OCI-LY3 (cell line): Measurements from ENCODE around the gene LPP.
A peak's percentile ranks its signal among the peaks of the same experiment; 100 is the strongest.

Source experiments
- H2AFZ ChIP-seq: fragments of 200-600, 300-600 bp; shearing (Covaris generic); 2 replicates; pipeline ENCODE4 v1.6.0; 2014; ENCODE audit warnings: antibody characterized with exemption, low read depth, low read length
- H3K27ac ChIP-seq: fragments of 200-600, 300-600 bp; sonication (generic); 2 replicates; pipeline ENCODE4 v1.5.1; 2014; ENCODE audit warnings: mild to moderate bottlenecking, low read length, moderate library complexity, mixed read lengths
- H3K27me3 ChIP-seq: fragments of 200-600, 300-600 bp; sonication (generic); 2 replicates; pipeline ENCODE4 v1.6.1; 2014; ENCODE audit warnings: low read depth, low read length, mixed read lengths
- H3K36me3 ChIP-seq: fragments of 200-600, 300-600 bp; sonication (generic); replicated peaks from 2 replicates; pipeline ENCODE3; 2014; ENCODE audit warnings: low read depth, low read length, mixed read lengths
- H3K4me1 ChIP-seq: fragments of 300-600, 200-600 bp; sonication (generic); 2 replicates; pipeline ENCODE4 v1.6.1; 2014; ENCODE audit warnings: low read length, mixed read lengths
- H3K4me2 ChIP-seq: fragments of 200-600, 300-600 bp; sonication (generic); 2 replicates; pipeline ENCODE4 v1.6.1; 2014; ENCODE audit warnings: low read length, mixed read lengths
- H3K4me3 ChIP-seq: fragments of 300-600, 200-600 bp; sonication (generic); 2 replicates; pipeline ENCODE4 v1.5.1; 2014; ENCODE audit warnings: antibody characterized with exemption, mild to moderate bottlenecking, low read length, moderate library complexity
- H3K79me2 ChIP-seq: fragments of 300-600, 200-600 bp; shearing (Covaris generic); 2 replicates; pipeline ENCODE4 v1.6.1; 2014; ENCODE audit warnings: mild to moderate bottlenecking, low read length, mixed read lengths
- H3K9ac ChIP-seq: fragments of 300-600, 200-600 bp; shearing (Covaris generic); 2 replicates; pipeline ENCODE4 v1.6.0; 2014; ENCODE audit warnings: mild to moderate bottlenecking, low read length, moderate library complexity
- H3K9me3 ChIP-seq: fragments of 200-600, 300-600 bp; shearing (Covaris generic); 2 replicates; pipeline ENCODE4 v1.6.1; 2014; ENCODE audit warnings: low read length, mixed read lengths; ENCODE audit not compliant: insufficient read depth
- H4K20me1 ChIP-seq: fragments of 200-600, 300-600 bp; sonication (generic); 2 replicates; pipeline ENCODE4 v1.6.1; 2016; ENCODE audit warnings: low read length, mixed read lengths; ENCODE audit not compliant: insufficient read depth
- EZH2phosphoT487 ChIP-seq: fragments of 200-600 bp; shearing (Covaris generic); IDR thresholded peaks from 2 replicates; pipeline ENCODE4 v1.6.1; 2018; ENCODE audit warnings: antibody characterized with exemption, mixed run types, low read depth
- TF ChIP-seq, protein P1 (sequence below): fragments of 200-600, 300-600 bp; sonication (generic); IDR thresholded peaks from 2 replicates; pipeline ENCODE4 v1.5.1; 2014; ENCODE audit warnings: antibody characterized with exemption, low read length, low read depth

The LPP gene

DNA sequence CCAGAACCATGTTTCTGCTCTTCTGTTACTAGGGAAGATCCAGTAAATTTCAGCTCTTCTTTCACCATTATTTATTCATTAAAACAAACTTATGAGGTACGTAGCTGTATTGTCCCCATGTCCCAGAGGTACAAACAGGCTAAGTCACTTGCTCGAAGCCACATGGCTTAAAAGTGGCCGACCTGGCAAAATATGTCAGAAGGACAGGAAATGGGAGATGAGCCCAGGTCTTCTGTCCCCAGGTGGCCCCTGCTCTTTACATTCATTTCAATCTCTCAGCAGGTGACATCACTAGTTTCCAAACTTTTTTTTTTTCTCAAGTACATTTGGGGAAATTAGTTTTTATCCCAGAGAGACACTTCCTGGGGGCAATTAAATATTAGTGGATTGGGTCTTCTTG is 34.1 kb upstream of the LPP start:
- peaks cover 15% of the 10 kb centered on the region for H3K4me1 ChIP-seq
- no peak overlapping the region for H2AFZ ChIP-seq
- no peak overlapping the region for H3K4me3 ChIP-seq
- H3K36me3 ChIP-seq = no peaks in the 10 kb centered on the region
- H3K27ac ChIP-seq = no peak overlapping the region
- no peaks in the 10 kb centered on the region for H3K9me3 ChIP-seq
- no peak overlapping the region for H3K4me2 ChIP-seq
- TF ChIP-seq EZH2phosphoT487 = no peak
- TF ChIP-seq, protein P1, sequence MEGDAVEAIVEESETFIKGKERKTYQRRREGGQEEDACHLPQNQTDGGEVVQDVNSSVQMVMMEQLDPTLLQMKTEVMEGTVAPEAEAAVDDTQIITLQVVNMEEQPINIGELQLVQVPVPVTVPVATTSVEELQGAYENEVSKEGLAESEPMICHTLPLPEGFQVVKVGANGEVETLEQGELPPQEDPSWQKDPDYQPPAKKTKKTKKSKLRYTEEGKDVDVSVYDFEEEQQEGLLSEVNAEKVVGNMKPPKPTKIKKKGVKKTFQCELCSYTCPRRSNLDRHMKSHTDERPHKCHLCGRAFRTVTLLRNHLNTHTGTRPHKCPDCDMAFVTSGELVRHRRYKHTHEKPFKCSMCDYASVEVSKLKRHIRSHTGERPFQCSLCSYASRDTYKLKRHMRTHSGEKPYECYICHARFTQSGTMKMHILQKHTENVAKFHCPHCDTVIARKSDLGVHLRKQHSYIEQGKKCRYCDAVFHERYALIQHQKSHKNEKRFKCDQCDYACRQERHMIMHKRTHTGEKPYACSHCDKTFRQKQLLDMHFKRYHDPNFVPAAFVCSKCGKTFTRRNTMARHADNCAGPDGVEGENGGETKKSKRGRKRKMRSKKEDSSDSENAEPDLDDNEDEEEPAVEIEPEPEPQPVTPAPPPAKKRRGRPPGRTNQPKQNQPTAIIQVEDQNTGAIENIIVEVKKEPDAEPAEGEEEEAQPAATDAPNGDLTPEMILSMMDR = no peak
- H4K20me1 ChIP-seq = no peaks in the 10 kb centered on the region
- H3K27me3 ChIP-seq = peaks cover 8% of the 10 kb centered on the region; the same call in 1 of the 2 replicates
- no peak overlapping the region for H3K9ac ChIP-seq
- H3K79me2 ChIP-seq = no peaks in the 10 kb centered on the region

DNA sequence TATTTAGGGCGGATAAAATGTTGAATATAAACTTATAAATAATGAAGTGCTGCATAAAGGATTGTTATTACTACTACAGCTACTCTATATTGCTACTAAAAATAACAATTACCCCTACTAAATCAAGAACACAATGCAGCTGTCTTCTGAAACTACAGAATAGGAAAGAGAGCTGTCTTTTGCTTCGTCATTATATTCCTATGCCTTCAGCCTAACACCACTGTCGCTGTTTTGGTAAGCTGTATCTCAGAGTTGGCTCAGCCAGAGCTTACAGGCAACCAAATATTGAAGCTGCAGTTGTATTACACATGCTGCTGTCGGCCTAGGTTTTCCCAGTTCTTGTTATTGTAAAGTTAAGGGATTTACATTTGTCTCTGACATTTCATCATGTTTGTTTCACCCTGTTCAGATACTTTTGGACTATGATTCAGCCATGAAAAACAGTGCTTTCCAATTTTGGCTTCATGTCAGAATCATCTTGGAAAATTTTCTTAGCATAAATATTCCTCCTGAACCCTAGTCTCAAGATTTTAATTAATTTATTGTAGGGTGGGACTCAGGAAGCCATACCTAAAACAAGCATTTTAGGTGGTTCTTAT is 31.3 kb upstream of the LPP start:
- peaks cover 15% of the 10 kb centered on the region for H3K4me1 ChIP-seq
- peaks cover 4% of the 10 kb centered on the region; the same call in 1 of the 2 replicates for H3K27me3 ChIP-seq
- H3K9me3 ChIP-seq = no peaks in the 10 kb centered on the region
- no peaks in the 10 kb centered on the region for H4K20me1 ChIP-seq
- TF ChIP-seq, protein P1 = no peak
- TF ChIP-seq EZH2phosphoT487 = no peak
- no peak overlapping the region for H3K9ac ChIP-seq
- H3K27ac ChIP-seq = no peak overlapping the region
- no peak overlapping the region for H2AFZ ChIP-seq
- no peak overlapping the region for H3K4me3 ChIP-seq
- no peaks in the 10 kb centered on the region for H3K79me2 ChIP-seq
- H3K36me3 ChIP-seq = no peaks in the 10 kb centered on the region
- H3K4me2 ChIP-seq = peak overlapping the region; percentile 60

DNA sequence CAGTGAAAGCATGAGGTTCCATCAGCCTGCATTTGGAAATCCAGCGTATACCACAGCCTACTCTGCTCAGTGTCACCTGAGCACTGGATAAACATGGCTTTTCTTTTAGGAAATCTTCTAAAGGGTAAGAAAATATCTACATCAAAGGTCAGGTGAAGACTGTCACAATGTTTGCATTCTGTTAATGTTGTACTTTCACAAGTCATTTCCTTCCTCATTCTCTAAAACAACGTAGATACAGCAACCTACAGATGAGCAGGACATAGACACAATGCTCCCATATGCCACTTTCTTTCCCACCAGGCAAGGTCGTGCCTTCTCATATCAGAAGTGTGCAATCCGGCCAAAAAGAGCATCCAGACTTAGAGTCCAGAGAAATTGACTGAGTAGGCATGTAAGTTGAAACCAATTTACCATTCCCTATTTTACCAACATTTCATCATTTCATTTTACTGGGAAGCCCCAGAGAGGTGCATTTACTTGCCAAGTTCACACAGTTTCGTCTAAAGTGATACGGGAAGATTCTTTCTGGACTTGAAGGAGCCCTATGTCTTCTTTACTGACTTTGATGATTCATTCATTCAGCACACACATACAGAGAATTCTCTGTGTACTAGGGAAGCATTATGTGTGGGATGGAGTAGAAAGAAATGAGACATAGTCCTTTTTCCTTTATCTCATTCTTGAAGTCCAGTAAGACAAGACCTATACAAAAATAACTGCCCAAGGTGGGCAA is 30.6 kb upstream of the LPP start:
- H4K20me1 ChIP-seq = no peaks in the 10 kb centered on the region
- TF ChIP-seq EZH2phosphoT487 = no peak
- TF ChIP-seq, protein P1 = no peak
- H3K79me2 ChIP-seq = no peaks in the 10 kb centered on the region
- H2AFZ ChIP-seq = no peak overlapping the region
- no peak overlapping the region for H3K27ac ChIP-seq
- peak overlapping the region; percentile 60 for H3K4me2 ChIP-seq
- peaks cover 4% of the 10 kb centered on the region; the same call in 1 of the 2 replicates for H3K27me3 ChIP-seq
- peak overlapping the region; percentile 20; the same call in 1 of the 2 replicates for H3K4me3 ChIP-seq
- no peaks in the 10 kb centered on the region for H3K36me3 ChIP-seq
- H3K9ac ChIP-seq = no peak overlapping the region
- peaks cover 15% of the 10 kb centered on the region for H3K4me1 ChIP-seq
- H3K9me3 ChIP-seq = no peaks in the 10 kb centered on the region

DNA sequence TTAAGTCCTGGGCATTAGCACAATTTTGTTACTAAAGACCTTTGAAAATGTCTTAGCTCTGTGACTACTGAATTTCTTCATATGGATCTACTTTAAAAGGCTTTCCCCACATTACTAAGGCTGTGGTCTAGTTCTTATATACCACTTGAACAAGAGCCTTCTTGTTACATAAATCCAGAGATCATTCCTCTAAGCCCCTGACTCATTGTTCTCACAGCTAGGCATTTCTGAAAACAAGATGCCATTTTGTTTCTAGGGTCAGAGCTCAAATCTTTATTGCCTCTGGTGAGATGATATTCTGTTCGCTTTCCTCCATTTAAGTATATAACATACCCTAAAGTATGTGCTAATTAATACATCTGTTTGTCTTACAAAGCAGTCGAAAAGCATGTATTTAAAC is 29.8 kb upstream of the LPP start:
- H3K79me2 ChIP-seq = no peaks in the 10 kb centered on the region
- H2AFZ ChIP-seq = no peak overlapping the region
- H3K36me3 ChIP-seq = no peaks in the 10 kb centered on the region
- no peak overlapping the region for H3K4me2 ChIP-seq
- H3K4me1 ChIP-seq = peaks cover 15% of the 10 kb centered on the region
- TF ChIP-seq, protein P1 = no peak
- TF ChIP-seq EZH2phosphoT487 = no peak
- no peak overlapping the region for H3K4me3 ChIP-seq
- H3K9ac ChIP-seq = no peak overlapping the region
- no peaks in the 10 kb centered on the region for H3K9me3 ChIP-seq
- H3K27me3 ChIP-seq = no peaks in the 10 kb centered on the region; the same call in 1 of the 2 replicates
- no peak overlapping the region for H3K27ac ChIP-seq
- no peaks in the 10 kb centered on the region for H4K20me1 ChIP-seq
